K562 (cell line): ENCODE results near the gene TFEB. TPM values are rescaled to one million over a fixed set of nuclear protein-coding genes. Genes with fewer than 3 reads are reported as not detected.

Source experiments
- ATAC-seq: fragments of 200-7000 bp; cut with Tn5 transposase; 3 replicates; pipeline ENCODE4 v1.9.1; 2020; ENCODE audit warnings: moderate library complexity
- BruUV-seq: library from RNA; stranded (reverse); fragments of 400-500 nt; replicated peaks from 2 replicates; lab custom pipeline; 2021; lab: Mats Ljungman, UMichigan
- CTCF ChIA-PET: fragments of 300-600 bp; formaldehyde crosslinking; extraction: SDS; loops from one replicate; lab custom pipeline; 2021; ENCODE audit warnings: low intra/inter-chr PET ratio; lab: Yijun Ruan, JAX
- POLR2A ChIA-PET: fragments of 300-600, 350-650 bp; sonication (Branson Sonifier 250); formaldehyde crosslinking; extraction: SDS; loops from one replicate; lab custom pipeline; 2021; ENCODE audit warnings: antibody characterized with exemption, inconsistent platforms; lab: Yijun Ruan, JAX
- DNase-seq, 4 experiments: peaks; one replicate each; pipeline versions ENCODE4 v3.0.0 to v3.0.0-alpha.2; 2011 to 2018; ENCODE audit warnings: low spot score in 3 of 4, mixed read lengths in 3 of 4; ENCODE audit errors: extremely low read depth in 1 of 4
- FAIRE-seq: peaks from 2 replicates; lab custom pipeline; 2011; peaks lifted over from hg19 to GRCh38; lab: Jason Lieb, UNC
- H2AFZ ChIP-seq: 2 replicates; pipeline ENCODE4 v1.6.0; 2011; ENCODE audit warnings: low read depth, low read length, control low read depth, inconsistent platforms
- H3K27ac ChIP-seq: fragments of 200-600 bp; 3 replicates; pipeline ENCODE4 v1.8.0; 2011; ENCODE audit warnings: low read depth, mild to moderate bottlenecking, control low read depth, inconsistent platforms, low read length, moderate library complexity, mixed read lengths; ENCODE audit errors: extremely low read depth
- H3K27me3 ChIP-seq, 2 experiments: fragments of 300-600 bp in 1 of 2; 2 replicates in 1 of 2; 3 replicates in 1 of 2; pipeline versions ENCODE4 v1.6.0 to v1.8.0; 2011; ENCODE audit warnings: inconsistent platforms in 2 of 2, low read length in 2 of 2, mild to moderate bottlenecking in 1 of 2, mixed read lengths in 1 of 2, moderate library complexity in 1 of 2; ENCODE audit not compliant: control insufficient read depth in 2 of 2, insufficient read depth in 2 of 2
- H3K36me3 ChIP-seq: fragments of 300-600 bp; 3 replicates; pipeline ENCODE4 v1.8.0; 2011; ENCODE audit warnings: mild to moderate bottlenecking, low read length, inconsistent platforms; ENCODE audit not compliant: control insufficient read depth, insufficient read depth
- H3K4me1 ChIP-seq, 2 experiments: fragments of 200-600 bp in 1 of 2; replicated peaks in 1 of 2; 2 replicates in 1 of 2; 3 replicates in 1 of 2; pipeline versions ENCODE4 v1.5.1 to v1.8.0; 2011; ENCODE audit warnings: inconsistent platforms in 2 of 2, low read length in 2 of 2, mild to moderate bottlenecking in 1 of 2, mixed read lengths in 1 of 2, moderate library complexity in 1 of 2; ENCODE audit not compliant: control insufficient read depth in 2 of 2, insufficient read depth in 2 of 2
- H3K4me2 ChIP-seq: 2 replicates; pipeline ENCODE4 v1.6.1; 2011; ENCODE audit warnings: low read length, control low read depth, inconsistent platforms, mixed read lengths; ENCODE audit not compliant: insufficient read depth
- H3K4me3 ChIP-seq: fragments of 200-600 bp; sonication (generic), shearing (Covaris generic); 2 replicates; pipeline ENCODE4 v1.5.1; 2016; ENCODE audit warnings: control low read depth, inconsistent platforms
- H3K79me2 ChIP-seq: fragments of 200-600 bp; 3 replicates; pipeline ENCODE4 v1.8.0; 2011; ENCODE audit warnings: low read length, inconsistent platforms; ENCODE audit not compliant: control insufficient read depth, insufficient read depth
- H3K9ac ChIP-seq, 2 experiments: 2 replicates each; pipeline versions ENCODE4 v1.6.0 to v1.6.1; 2011; ENCODE audit warnings: low read depth in 2 of 2, low read length in 2 of 2, control low read depth in 1 of 2, inconsistent platforms in 1 of 2, mild to moderate bottlenecking in 1 of 2, mixed read lengths in 1 of 2; ENCODE audit not compliant: insufficient read depth in 1 of 2
- H3K9me1 ChIP-seq: one replicate; pipeline ENCODE4 v1.6.0; 2011; ENCODE audit warnings: inconsistent platforms, mild to moderate bottlenecking, low read length, moderate library complexity; ENCODE audit not compliant: control insufficient read depth, insufficient read depth
- H3K9me3 ChIP-seq: replicated peaks from 2 replicates; pipeline ENCODE4 v1.5.1; 2011; ENCODE audit warnings: low read depth, low read length, inconsistent platforms; ENCODE audit not compliant: control insufficient read depth, insufficient read depth
- H4K20me1 ChIP-seq: replicated peaks from 2 replicates; pipeline ENCODE4 v1.6.1; 2011; ENCODE audit warnings: low read length, inconsistent platforms, mixed read lengths; ENCODE audit not compliant: control insufficient read depth, insufficient read depth
- FOS ChIP-seq: IDR thresholded peaks from 3 replicates; pipeline ENCODE4 v1.6.1; 2011; ENCODE audit not compliant: insufficient read length; ENCODE audit errors: extremely low read depth
- ZNF121 ChIP-seq: sonication (generic); formaldehyde crosslinking; conservative IDR thresholded peaks from 2 replicates; pipeline ENCODE4 v1.8.0; 2022; ENCODE audit warnings: missing genetic modification reagents
- ZNF184 ChIP-seq: sonication (generic); formaldehyde crosslinking; IDR thresholded peaks from 2 replicates; pipeline ENCODE4 v1.5.0; 2020; ENCODE audit warnings: missing genetic modification reagents
- ZNF695 ChIP-seq: fragments of 450-650 bp; formaldehyde crosslinking; IDR thresholded peaks from 2 replicates; pipeline ENCODE4 v1.4.0; 2020; ENCODE audit warnings: mild to moderate bottlenecking, moderate library complexity
- WGBS: fragments of 100-300 bp; shearing (Covaris generic); methylation state at CpG from one replicate; pipeline ENCODE4 v1.1.6; 2016; ENCODE audit warnings: low coverage, mixed read lengths; ENCODE audit not compliant: insufficient coverage; ENCODE audit errors: missing lambda C conversion rate; 5-methylcytosine and 5-hydroxymethylcytosine counted together
- in situ Hi-C: fragments of 300-500 bp; cut with MboI; formaldehyde crosslinking; loops from 4 replicates; pipeline ENCODE4 v1.15.0; 2018; ENCODE audit warnings: inconsistent platforms, mixed read lengths
- intact Hi-C: fragments of 100-400 bp; cut with micrococcal nuclease; formaldehyde crosslinking; loops from 2 replicates; pipeline ENCODE4 v1.14.2; 2022
- polyA plus RNA-seq, 8 experiments: library from polyadenylated mRNA; depleted of rRNA in 4 of 8; stranded (reverse) in 5 of 8; unstranded in 3 of 8; fragments of >200 nt; fragmentation: Nextera tagmentation in 2 of 8; fragmentation: Illumina TruSeq in 1 of 8; extraction: Ambion mirVana in 2 of 8; extraction: Trizol in 1 of 8; gene quantifications; 2 replicates each; pipeline versions ENCODE4 v1.2.1 to v1.2.3, GENCODE V29; 2011 to 2014; ENCODE audit warnings: inconsistent platforms in 1 of 8, missing spikeins in 1 of 8
- total RNA-seq, 7 experiments: library from RNA; depleted of rRNA in 6 of 7; stranded (reverse); fragments of >200 nt in 6 of 7; fragmentation: Illumina TruSeq in 2 of 7; extraction: Trizol in 2 of 7; gene quantifications; 2 replicates each; pipeline versions ENCODE4 v1.2.1 to v1.2.3, GENCODE V29; 2011 to 2021; ENCODE audit warnings: low replicate concordance in 1 of 7
- TF ChIP-seq, protein P1 (sequence below): fragments of 450-650 bp; IDR thresholded peaks from 2 replicates; pipeline ENCODE4 v1.6.1; 2017; ENCODE audit warnings: antibody characterized with exemption, mild to moderate bottlenecking
- TF ChIP-seq, protein P2 (sequence below): fragments of 200-800 bp; sonication (Bioruptor generic); IDR thresholded peaks from 2 replicates; pipeline ENCODE4 v1.6.1; 2016; ENCODE audit warnings: missing genetic modification characterization, missing compliant biosample characterization

Gene TFEB
- total and polyA plus RNA-seq, 9 of the 15 experiments (the other 6 are each of a cell fraction or from before 2014, with no cell fraction given), result 0.04 to 4.7 (median 2.0) TPM

DNA sequence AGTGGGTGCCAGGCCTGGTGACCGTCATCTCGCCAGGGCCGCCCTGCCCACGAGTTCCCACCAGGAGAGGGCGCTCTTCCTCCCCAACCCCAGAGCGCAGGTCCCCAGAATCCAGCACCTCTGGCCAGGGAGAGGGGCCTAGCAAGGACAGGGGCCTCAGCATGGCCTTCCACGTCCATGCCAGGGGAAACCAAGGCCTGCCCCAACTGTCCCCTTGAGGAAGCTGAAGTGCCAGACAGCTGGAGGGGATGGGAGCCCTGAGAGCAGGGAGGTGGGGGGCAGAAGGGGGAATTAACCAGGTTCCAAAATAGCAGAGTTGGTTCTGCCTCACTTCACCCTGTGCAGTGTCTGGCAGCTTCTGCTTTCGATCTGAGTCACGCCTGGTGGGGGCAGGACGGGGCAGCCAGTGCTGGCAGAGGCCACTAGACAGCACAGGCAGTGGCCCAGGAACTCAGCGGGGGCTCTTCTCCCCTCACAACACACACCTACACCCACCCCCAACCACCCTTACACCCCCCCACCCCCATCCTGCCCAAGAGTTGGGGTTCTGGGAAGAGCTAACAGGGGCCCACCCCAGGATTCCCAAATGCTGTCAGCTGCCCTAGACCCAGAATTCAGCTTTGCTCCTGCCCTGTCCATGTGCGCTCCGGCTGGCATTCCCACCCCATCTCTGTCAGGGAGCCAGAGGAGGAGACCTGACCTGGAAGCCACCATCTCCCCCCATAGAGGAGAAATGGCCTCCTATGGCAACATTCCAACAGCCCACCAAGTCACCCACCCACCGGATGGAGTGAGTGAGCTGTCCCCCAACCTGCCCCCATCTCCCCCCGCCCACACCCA, 29.2 kb downstream of the TFEB start (continued):
- TF ChIP-seq, protein P1, sequence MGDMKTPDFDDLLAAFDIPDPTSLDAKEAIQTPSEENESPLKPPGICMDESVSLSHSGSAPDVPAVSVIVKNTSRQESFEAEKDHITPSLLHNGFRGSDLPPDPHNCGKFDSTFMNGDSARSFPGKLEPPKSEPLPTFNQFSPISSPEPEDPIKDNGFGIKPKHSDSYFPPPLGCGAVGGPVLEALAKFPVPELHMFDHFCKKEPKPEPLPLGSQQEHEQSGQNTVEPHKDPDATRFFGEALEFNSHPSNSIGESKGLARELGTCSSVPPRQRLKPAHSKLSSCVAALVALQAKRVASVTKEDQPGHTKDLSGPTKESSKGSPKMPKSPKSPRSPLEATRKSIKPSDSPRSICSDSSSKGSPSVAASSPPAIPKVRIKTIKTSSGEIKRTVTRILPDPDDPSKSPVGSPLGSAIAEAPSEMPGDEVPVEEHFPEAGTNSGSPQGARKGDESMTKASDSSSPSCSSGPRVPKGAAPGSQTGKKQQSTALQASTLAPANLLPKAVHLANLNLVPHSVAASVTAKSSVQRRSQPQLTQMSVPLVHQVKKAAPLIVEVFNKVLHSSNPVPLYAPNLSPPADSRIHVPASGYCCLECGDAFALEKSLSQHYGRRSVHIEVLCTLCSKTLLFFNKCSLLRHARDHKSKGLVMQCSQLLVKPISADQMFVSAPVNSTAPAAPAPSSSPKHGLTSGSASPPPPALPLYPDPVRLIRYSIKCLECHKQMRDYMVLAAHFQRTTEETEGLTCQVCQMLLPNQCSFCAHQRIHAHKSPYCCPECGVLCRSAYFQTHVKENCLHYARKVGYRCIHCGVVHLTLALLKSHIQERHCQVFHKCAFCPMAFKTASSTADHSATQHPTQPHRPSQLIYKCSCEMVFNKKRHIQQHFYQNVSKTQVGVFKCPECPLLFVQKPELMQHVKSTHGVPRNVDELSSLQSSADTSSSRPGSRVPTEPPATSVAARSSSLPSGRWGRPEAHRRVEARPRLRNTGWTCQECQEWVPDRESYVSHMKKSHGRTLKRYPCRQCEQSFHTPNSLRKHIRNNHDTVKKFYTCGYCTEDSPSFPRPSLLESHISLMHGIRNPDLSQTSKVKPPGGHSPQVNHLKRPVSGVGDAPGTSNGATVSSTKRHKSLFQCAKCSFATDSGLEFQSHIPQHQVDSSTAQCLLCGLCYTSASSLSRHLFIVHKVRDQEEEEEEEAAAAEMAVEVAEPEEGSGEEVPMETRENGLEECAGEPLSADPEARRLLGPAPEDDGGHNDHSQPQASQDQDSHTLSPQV, result no peak

DNA sequence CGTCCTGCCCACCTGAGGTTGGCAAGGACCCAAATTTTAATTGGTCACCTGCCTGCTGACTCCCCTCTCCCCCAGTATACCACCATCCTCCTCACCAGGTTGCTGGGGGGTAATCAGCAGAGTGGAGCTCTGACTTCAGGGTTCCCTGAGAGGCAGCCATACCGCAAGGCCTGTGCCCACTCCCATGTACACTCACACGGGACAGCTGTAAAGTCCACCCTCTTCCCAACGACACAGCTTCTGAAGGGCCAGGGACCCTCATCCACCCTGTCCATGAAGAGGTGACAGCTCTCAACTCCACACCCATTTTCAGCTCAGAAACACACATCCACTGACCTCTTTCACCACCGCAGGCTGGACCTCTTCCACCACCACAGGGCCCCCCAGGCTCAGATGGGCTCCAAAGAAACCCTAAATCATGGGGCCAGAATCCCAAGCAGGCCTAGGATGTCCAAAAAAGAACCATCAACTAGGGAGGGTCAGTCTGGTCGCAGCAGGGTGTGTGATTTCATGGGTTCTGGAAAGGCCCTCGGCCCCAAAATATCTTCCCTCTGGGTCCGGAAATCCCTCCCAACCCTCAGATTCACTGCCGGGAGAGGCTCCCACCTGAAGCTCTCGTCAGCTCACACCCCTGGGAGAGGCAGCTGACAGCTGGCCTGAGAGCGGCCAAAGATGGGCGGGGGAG, 30.0 kb downstream of the TFEB start:
- DNase-seq (no peak), ATAC-seq (no peak), FAIRE-seq (no peak)
- peaks cover 12% of the 10 kb centered on the region; the same call in 1 of the 2 replicates for H4K20me1 ChIP-seq
- CTCF ChIA-PET, result interaction anchor here (0.7 to 3.7 kb wide), 2 partner anchors 11 to 70 kb away, joined by 4 to 30 read pairs; no protein-coding TSS in a partner anchor
- H3K9ac ChIP-seq, result no peak overlapping the region
- H3K4me2 ChIP-seq, result no peak overlapping the region
- BruUV-seq, result no TSS peak
- H3K9me1 ChIP-seq, result no peaks in the 10 kb centered on the region
- POLR2A ChIA-PET, result interaction anchor here (0.8 to 2.1 kb wide), 4 partner anchors 11 to 60 kb away, joined by 3 to 7 read pairs (median 5); no protein-coding TSS in a partner anchor
- H3K36me3 ChIP-seq, result no peaks in the 10 kb centered on the region
- in situ Hi-C loops (no loop called here), intact Hi-C loops (loop anchor here (10.0 kb wide), 1 partner anchor 339 kb away; no protein-coding TSS in a partner anchor)
- H3K79me2 ChIP-seq, result no peaks in the 10 kb centered on the region
- H2AFZ ChIP-seq, result no peak overlapping the region
- WGBS, result 30% methylated on average over 12 of the region's 12 CpGs
- peaks cover 0 to 10% of the 10 kb centered on the region in 2 experiments; a peak in 2 of 5 replicates for H3K4me1 ChIP-seq
- peaks cover 0 to 35% of the 10 kb centered on the region in 2 experiments; a peak in 2 of 5 replicates for H3K27me3 ChIP-seq
- H3K4me3 ChIP-seq, result no peak overlapping the region
- no peaks in the 10 kb centered on the region for H3K9me3 ChIP-seq
- no peak overlapping the region for H3K27ac ChIP-seq
- TF ChIP-seq ZNF121 (CRISPR knock-in tag) (no peak), ZNF184 (no peak), FOS (no peak), ZNF695 (CRISPR knock-in tag) (no peak)
- TF ChIP-seq, protein P2, sequence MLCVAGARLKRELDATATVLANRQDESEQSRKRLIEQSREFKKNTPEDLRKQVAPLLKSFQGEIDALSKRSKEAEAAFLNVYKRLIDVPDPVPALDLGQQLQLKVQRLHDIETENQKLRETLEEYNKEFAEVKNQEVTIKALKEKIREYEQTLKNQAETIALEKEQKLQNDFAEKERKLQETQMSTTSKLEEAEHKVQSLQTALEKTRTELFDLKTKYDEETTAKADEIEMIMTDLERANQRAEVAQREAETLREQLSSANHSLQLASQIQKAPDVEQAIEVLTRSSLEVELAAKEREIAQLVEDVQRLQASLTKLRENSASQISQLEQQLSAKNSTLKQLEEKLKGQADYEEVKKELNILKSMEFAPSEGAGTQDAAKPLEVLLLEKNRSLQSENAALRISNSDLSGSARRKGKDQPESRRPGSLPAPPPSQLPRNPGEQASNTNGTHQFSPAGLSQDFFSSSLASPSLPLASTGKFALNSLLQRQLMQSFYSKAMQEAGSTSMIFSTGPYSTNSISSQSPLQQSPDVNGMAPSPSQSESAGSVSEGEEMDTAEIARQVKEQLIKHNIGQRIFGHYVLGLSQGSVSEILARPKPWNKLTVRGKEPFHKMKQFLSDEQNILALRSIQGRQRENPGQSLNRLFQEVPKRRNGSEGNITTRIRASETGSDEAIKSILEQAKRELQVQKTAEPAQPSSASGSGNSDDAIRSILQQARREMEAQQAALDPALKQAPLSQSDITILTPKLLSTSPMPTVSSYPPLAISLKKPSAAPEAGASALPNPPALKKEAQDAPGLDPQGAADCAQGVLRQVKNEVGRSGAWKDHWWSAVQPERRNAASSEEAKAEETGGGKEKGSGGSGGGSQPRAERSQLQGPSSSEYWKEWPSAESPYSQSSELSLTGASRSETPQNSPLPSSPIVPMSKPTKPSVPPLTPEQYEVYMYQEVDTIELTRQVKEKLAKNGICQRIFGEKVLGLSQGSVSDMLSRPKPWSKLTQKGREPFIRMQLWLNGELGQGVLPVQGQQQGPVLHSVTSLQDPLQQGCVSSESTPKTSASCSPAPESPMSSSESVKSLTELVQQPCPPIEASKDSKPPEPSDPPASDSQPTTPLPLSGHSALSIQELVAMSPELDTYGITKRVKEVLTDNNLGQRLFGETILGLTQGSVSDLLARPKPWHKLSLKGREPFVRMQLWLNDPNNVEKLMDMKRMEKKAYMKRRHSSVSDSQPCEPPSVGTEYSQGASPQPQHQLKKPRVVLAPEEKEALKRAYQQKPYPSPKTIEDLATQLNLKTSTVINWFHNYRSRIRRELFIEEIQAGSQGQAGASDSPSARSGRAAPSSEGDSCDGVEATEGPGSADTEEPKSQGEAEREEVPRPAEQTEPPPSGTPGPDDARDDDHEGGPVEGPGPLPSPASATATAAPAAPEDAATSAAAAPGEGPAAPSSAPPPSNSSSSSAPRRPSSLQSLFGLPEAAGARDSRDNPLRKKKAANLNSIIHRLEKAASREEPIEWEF (CRISPR knock-in tag), result no peak
